Testis (tissue), 3 donors: ENCODE results near the gene ITGAD. TPM values are rescaled to one million over a fixed set of nuclear protein-coding genes. Genes with fewer than 3 reads are reported as not detected.

Experiments used
- DNase-seq: peaks from one replicate; pipeline ENCODE4 v3.0.0-alpha.2; 2019
- H3K27ac ChIP-seq, 2 donors: fragments of 200-600 bp; sonication (generic); one replicate each; pipeline ENCODE4 v1.5.1; 2019
- H3K27me3 ChIP-seq: fragments of 200-600 bp; sonication (generic); one replicate; pipeline ENCODE4 v1.5.1; 2019
- H3K36me3 ChIP-seq: fragments of 200-600 bp; sonication (generic); one replicate; pipeline ENCODE4 v1.5.1; 2017; ENCODE audit warnings: low read depth; ENCODE audit errors: missing control alignments
- H3K4me1 ChIP-seq: fragments of 200-600 bp; sonication (generic); one replicate; pipeline ENCODE4 v1.5.1; 2019
- H3K4me3 ChIP-seq, 2 donors: fragments of 200-600 bp; sonication (generic); one replicate each; pipeline ENCODE4 v1.5.1; 2017 to 2019
- H3K9me3 ChIP-seq: fragments of 200-600 bp; sonication (generic); one replicate; pipeline ENCODE4 v1.5.1; 2017
- POLR2A ChIP-seq: fragments of 450-650 bp; IDR thresholded peaks from one replicate; pipeline ENCODE4 v1.6.1; 2017; ENCODE audit warnings: antibody characterized with exemption, mild to moderate bottlenecking, moderate library complexity
- WGBS, 2 donors: methylation state at CpG; one replicate each; pipeline ENCODE4 v1.1.5; 2018; 5-methylcytosine and 5-hydroxymethylcytosine counted together
- intact Hi-C: fragments of 100-400 bp; cut with DNase I; formaldehyde crosslinking; loops from one replicate; pipeline ENCODE4 v1.15.1; 2023; ENCODE audit warnings: low total_unique reads
- polyA plus RNA-seq: library from polyadenylated mRNA; stranded (reverse); fragments of 350-450 nt; fragmentation: Illumina TruSeq; extraction: RNeasy Lipid Tissue Mini Kit (QIAGEN cat#74804); gene quantifications from one replicate; pipeline ENCODE4 v1.2.3, GENCODE V29; 2014; ENCODE audit warnings: low read depth, low replicate concordance; ENCODE audit not compliant: insufficient read depth
- total RNA-seq, 2 donors: library from RNA; depleted of rRNA; stranded (reverse); fragments of >200 nt; gene quantifications; one replicate each; pipeline ENCODE4 v1.2.3, GENCODE V29; 2016
- TF ChIP-seq, protein P1 (sequence below), 3 experiments: fragments of 450-650 bp in 2 of 3; fragments of 200-600 bp in 1 of 3; sonication (generic) in 1 of 3; IDR thresholded peaks; one replicate each; pipeline ENCODE4 v1.5.1; 2016 to 2019; ENCODE audit warnings: antibody characterized with exemption in 3 of 3, mild to moderate bottlenecking in 2 of 3, moderate library complexity in 1 of 3

The ITGAD gene
- total and polyA plus RNA-seq, 3 donors from 2014 or later, result 0.19 TPM; not detected in 2

DNA sequence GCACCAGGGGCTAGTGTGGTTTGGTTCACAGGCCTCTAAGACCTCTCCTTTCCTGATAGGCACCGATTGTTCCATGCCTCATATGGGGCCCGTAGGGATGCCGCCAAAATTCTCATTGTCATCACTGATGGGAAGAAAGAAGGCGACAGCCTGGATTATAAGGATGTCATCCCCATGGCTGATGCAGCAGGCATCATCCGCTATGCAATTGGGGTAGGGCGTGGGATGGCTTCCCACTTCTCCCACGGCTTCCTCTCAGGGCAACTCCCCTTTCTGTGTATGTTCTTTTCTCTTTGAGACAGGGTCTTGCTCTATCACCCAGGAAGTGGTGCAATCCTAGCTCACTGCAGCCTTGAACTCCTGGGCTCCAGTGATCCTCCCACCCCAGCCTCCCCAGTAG is 32.9 kb upstream of the ITGAD start:
- Histone ChIP-seq H3K4me3 (no peak overlapping the region), H3K27me3 (no peaks in the 10 kb centered on the region), H3K4me1 (no peaks in the 10 kb centered on the region), H3K9me3 (no peaks in the 10 kb centered on the region), H3K36me3 (no peaks in the 10 kb centered on the region), H3K27ac (no peak overlapping the region)
- no peak for TF ChIP-seq POLR2A
- TF ChIP-seq, protein P1, sequence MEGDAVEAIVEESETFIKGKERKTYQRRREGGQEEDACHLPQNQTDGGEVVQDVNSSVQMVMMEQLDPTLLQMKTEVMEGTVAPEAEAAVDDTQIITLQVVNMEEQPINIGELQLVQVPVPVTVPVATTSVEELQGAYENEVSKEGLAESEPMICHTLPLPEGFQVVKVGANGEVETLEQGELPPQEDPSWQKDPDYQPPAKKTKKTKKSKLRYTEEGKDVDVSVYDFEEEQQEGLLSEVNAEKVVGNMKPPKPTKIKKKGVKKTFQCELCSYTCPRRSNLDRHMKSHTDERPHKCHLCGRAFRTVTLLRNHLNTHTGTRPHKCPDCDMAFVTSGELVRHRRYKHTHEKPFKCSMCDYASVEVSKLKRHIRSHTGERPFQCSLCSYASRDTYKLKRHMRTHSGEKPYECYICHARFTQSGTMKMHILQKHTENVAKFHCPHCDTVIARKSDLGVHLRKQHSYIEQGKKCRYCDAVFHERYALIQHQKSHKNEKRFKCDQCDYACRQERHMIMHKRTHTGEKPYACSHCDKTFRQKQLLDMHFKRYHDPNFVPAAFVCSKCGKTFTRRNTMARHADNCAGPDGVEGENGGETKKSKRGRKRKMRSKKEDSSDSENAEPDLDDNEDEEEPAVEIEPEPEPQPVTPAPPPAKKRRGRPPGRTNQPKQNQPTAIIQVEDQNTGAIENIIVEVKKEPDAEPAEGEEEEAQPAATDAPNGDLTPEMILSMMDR (IDR thresholded peaks at IDR 0.05), result no peak
- 69 to 90% methylated on average over 7 of the region's 7 CpGs for WGBS, 2 donors
- intact Hi-C loops, result no loop called here
- DNase-seq, result no peak

DNA sequence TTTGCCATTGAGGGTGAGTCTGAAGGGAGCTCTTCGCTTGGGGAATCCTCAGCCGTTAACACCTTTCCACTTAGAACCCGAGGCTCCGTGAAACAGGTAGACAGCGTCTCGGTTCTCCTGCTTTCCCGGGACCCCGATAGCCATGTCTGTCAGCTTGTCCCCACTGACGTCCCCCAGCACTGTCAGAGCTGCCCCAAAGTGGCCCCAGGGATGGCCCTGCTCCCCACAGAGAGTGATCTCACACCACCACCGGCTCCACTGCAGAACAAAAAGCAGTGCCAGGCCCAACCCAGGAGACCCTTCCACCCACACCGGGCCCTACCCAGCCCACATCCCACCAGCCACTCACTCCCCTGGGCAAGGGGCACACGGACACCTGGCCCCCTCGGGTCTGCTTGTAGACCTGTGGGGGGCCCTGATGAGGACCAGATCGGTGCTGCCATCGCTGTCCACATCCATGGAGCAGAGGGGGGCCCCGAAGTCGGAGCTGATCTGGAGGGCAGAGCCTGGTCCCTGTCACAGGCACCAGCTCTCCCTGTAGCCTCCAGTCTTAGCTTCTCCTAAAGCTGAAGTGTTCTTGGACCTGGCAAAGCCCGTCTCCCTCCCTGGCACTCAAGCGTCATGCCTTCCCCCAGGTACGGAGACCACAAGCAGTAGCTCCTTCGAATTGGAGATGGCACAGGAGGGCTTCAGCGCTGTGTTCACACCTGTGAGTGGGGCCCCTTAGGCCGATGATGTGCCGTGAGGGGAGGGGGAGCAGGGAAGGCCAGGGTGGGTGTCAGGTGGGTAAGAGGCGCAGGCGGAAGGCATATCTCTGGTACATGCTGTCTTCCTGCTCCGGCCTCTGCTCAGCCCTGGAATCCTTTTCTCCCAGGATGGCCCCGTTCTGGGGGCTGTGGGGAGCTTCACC is 31.7 kb upstream of the ITGAD start:
- 84 to 89% methylated on average over 19 to 28 of the region's 28 CpGs for WGBS, 2 donors
- no peak overlapping the region for H3K27ac ChIP-seq
- intact Hi-C loops, result no loop called here

DNA sequence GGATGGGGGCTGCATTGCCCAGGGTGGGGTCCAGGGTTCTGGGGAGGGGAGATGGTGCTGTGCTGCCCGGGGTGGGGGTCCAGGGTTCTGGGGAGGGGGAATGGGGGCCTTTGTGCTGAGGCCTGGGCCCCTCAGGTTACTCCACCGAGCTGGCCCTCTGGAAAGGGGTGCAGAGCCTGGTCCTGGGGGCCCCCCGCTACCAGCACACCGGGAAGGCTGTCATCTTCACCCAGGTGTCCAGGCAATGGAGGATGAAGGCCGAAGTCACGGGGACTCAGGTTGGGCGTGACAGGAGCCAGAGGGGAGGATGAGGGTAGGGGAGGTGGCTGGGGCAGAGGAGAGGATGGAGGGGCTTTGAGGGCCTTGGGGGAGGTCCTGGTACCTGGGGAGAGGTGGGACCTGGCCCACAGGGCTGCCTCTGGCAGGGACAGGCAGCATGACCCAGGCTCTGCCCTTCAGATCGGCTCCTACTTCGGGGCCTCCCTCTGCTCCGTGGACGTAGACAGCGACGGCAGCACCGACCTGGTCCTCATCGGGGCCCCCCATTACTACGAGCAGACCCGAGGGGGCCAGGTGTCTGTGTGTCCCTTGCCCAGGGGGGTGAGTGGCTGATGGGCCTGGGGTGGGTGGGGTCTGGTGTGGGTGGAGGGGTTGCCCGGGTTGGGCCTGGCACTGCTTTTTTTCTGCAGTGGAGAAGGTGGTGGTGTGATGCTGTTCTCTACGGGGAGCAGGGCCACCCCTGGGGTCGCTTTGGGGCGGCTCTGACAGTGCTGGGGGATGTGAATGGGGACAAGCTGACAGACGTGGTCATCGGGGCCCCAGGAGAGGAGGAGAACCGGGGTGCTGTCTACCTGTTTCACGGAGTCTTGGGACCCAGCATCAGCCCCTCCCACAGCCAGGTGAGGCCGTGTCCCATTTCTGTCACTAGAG is 30.4 kb upstream of the ITGAD start:
- WGBS, 2 donors, result 79 to 87% methylated on average over 7 to 25 of the region's 26 CpGs
- intact Hi-C loops, result no loop called here
- no peaks in the 10 kb centered on the region for H3K36me3 ChIP-seq
- H3K27ac ChIP-seq, result no peak overlapping the region
- H3K27me3 ChIP-seq, result no peaks in the 10 kb centered on the region
- H3K4me1 ChIP-seq, result no peaks in the 10 kb centered on the region
- DNase-seq, result no peak
- H3K9me3 ChIP-seq, result no peaks in the 10 kb centered on the region
- H3K4me3 ChIP-seq, result no peak overlapping the region
- TF ChIP-seq, protein P1 (IDR thresholded peaks at IDR 0.05), result no peak

More for the DNA sequence above, 31.7 kb upstream of the ITGAD start:
- H3K4me3 ChIP-seq, result no peak overlapping the region
- H3K36me3 ChIP-seq, result no peaks in the 10 kb centered on the region
- H3K4me1 ChIP-seq, result no peaks in the 10 kb centered on the region
- no peak for TF ChIP-seq POLR2A
- TF ChIP-seq, protein P1 (IDR thresholded peaks at IDR 0.05), result no peak
- DNase-seq, result no peak
- H3K27me3 ChIP-seq, result no peaks in the 10 kb centered on the region
- H3K9me3 ChIP-seq, result no peaks in the 10 kb centered on the region

DNA sequence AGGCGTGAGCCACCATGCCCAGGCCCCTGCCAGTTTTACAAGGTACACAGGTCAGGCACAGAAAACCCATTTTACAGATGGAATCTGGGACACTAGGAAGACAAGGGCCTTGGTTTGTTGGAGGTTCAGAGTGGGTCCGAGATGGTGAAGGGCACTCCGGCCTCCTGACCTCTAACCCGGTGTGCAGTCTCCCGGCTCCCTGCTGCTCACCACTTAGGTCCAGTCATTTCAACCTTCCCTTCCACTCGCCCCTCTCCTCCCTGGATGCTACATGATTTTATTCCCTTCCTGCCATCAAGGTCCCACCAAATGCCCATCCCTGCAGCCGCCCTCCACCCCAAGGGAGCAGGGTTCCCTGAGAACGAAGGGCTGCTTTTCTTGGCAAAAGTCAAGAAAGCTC is 29.4 kb upstream of the ITGAD start:
- TF ChIP-seq POLR2A, result no peak
- TF ChIP-seq, protein P1 (IDR thresholded peaks at IDR 0.05), result no peak
- intact Hi-C loops, result no loop called here

More for the DNA sequence above, 29.4 kb upstream of the ITGAD start:
- WGBS, 2 donors, result 89 to 91% methylated on average over 8 of the region's 8 CpGs
- no peaks in the 10 kb centered on the region for H3K36me3 ChIP-seq
- H3K4me1 ChIP-seq, result no peaks in the 10 kb centered on the region
- H3K4me3 ChIP-seq, result no peak overlapping the region
- H3K27me3 ChIP-seq, result no peaks in the 10 kb centered on the region
- no peak for DNase-seq
- H3K27ac ChIP-seq, result no peak overlapping the region
- H3K9me3 ChIP-seq, result no peaks in the 10 kb centered on the region
